Pancreas (tissue), 10 donors: ENCODE results near the gene HOXA3. TPM values are rescaled to one million over a fixed set of nuclear protein-coding genes. Genes with fewer than 3 reads are reported as not detected.

Experiments used
- ATAC-seq, 4 donors: fragments of 200-7000 bp; cut with Tn5 transposase; one replicate each; pipeline versions ENCODE4 v1.8.0 to v1.9.1; 2020; ENCODE audit warnings: mild to moderate bottlenecking in 4 of 4, moderate library complexity in 4 of 4
- DNase-seq, 6 donors: peaks; one replicate each; pipeline ENCODE4 v3.0.0-alpha.2; 2020
- FAIRE-seq: peaks from 2 replicates; lab custom pipeline; 2012; peaks lifted over from hg19 to GRCh38; lab: Jason Lieb, UNC
- H3K27ac ChIP-seq, 4 donors: fragments of 200-600 bp; sonication (generic); 1 replicate in 3 of 4; 2 replicates in 1 of 4; pipeline versions ENCODE4 v1.5.0 to v1.8.0; 2020
- H3K27me3 ChIP-seq, 4 donors: fragments of 200-600 bp; one replicate each; pipeline ENCODE4 v1.8.0; 2021
- H3K36me3 ChIP-seq, 3 donors: fragments of 200-600 bp; sonication (generic) in 1 of 3; one replicate each; pipeline versions ENCODE4 v1.5.0 to v1.8.0; 2020 to 2021
- H3K4me1 ChIP-seq, 3 donors: fragments of 200-600 bp; one replicate each; pipeline ENCODE4 v1.8.0; 2021
- H3K4me3 ChIP-seq, 4 donors: fragments of 200-600 bp; sonication (generic) in 2 of 4; one replicate each; pipeline versions ENCODE4 v1.5.0 to v1.8.0; 2020 to 2021
- H3K9me3 ChIP-seq, 4 donors: fragments of 200-600 bp; one replicate each; pipeline ENCODE4 v1.8.0; 2021
- CTCF ChIP-seq, 4 donors: fragments of 200-600 bp; sonication (generic) in 3 of 4; IDR thresholded peaks; one replicate each; pipeline versions ENCODE4 v1.5.0 to v1.8.0; 2021; ENCODE audit warnings: antibody characterized with exemption in 4 of 4
- WGBS, 2 donors: extraction: QIAGEN DNeasy Blood & Tissue Kit; methylation state at CpG; one replicate each; pipeline ENCODE4 v1.1.7; 2013; 5-methylcytosine and 5-hydroxymethylcytosine counted together
- intact Hi-C, 3 donors: fragments of 100-400 bp; cut with DNase I; formaldehyde crosslinking; loops; one replicate each; pipeline versions ENCODE4 v1.11.1 to v1.14.2; 2022
- polyA plus RNA-seq, 2 donors: library from polyadenylated mRNA; stranded (reverse); fragments of 200-250 nt; gene quantifications; one replicate each; pipeline ENCODE4 v1.2.3, GENCODE V29; 2013
- total RNA-seq, 6 donors: library from RNA; stranded (reverse); fragmentation: NEBNext Ultra II Directional in 4 of 6; extraction: Animal tissue kit (Norgen Biotek cat#: 25700) in 4 of 6; gene quantifications; one replicate each; pipeline versions ENCODE4 v1.2.1 to v1.2.4, GENCODE V29; 2021 to 2023
- donor health status: healthy with polysubstance abuse.
- donor health status: DM: no; HTN: no; CAD: no; lungs with moderate emphysema.
- donor health status: DM: no; HTN: no; CAD: no.
- donor health status: control.
- donor health status: control.
- donor health status: Bipolar disorder and iron deficiency.
- donor health status: DM: yes; HTN: yes; CAD: no.
- donor health status: DM: no; HTN: no; CAD: no.
- donor health status: DM: no; HTN: no; CAD: no.
- donor health status: DM: yes; HTN: yes; CAD: no.

HOXA3 gene
- total and polyA plus RNA-seq, 8 donors: 0.13 to 1.9 (median 0.43) TPM; not detected in 1

GRCh38 chr7:27141923-27142579 is 10.3 kb downstream of the HOXA3 start:
- no peaks in the 10 kb centered on the region for H3K9me3 ChIP-seq
- intact Hi-C loops: no loop called here
- TF ChIP-seq CTCF (IDR thresholded peaks at IDR 0.05): no peak
- peak overlapping the region in 2 of 4 donors; percentile 50 to 66 for H3K27ac ChIP-seq
- ATAC-seq: no peak
- FAIRE-seq: no peak
- H3K36me3 ChIP-seq: no peaks in the 10 kb centered on the region
- H3K4me1 ChIP-seq: peaks cover 0 to 4% (median 3%) of the 10 kb centered on the region in 3 donors
- H3K27me3 ChIP-seq: peaks cover 2 to 86% (median 28%) of the 10 kb centered on the region in 4 donors
- peak in 2 of 6 donors; percentile 50 to 62 for DNase-seq
- WGBS, 2 donors: 9 to 15% methylated on average over 30 of the region's 30 CpGs
- H3K4me3 ChIP-seq: peak overlapping the region in 3 of 4 donors; percentile 4 to 36 (median 25)

GRCh38 chr7:27141137-27141922 is 11.1 kb downstream of the HOXA3 start:
- H3K9me3 ChIP-seq: no peaks in the 10 kb centered on the region
- no peak for DNase-seq
- no peak for ATAC-seq
- peaks cover 2 to 84% (median 23%) of the 10 kb centered on the region in 4 donors for H3K27me3 ChIP-seq
- intact Hi-C loops: no loop called here
- H3K27ac ChIP-seq: no peak overlapping the region
- no peak for FAIRE-seq
- 23 to 29% methylated on average over 18 of the region's 18 CpGs for WGBS, 2 donors
- no peak overlapping the region for H3K4me3 ChIP-seq
- peaks cover 0 to 4% (median 3%) of the 10 kb centered on the region in 3 donors for H3K4me1 ChIP-seq
- H3K36me3 ChIP-seq: no peaks in the 10 kb centered on the region
- no peak for TF ChIP-seq CTCF (IDR thresholded peaks at IDR 0.05)

- no peak for FAIRE-seq
- no peak overlapping the region for H3K4me3 ChIP-seq
- no peak for DNase-seq
These were observed 12.1 kb downstream of the HOXA3 start for GRCh38 chr7:27140126-27140857.

More at GRCh38 chr7:27140126-27140857, 12.1 kb downstream of the HOXA3 start:
- 23 to 28% methylated on average over 15 of the region's 15 CpGs for WGBS, 2 donors
- peak overlapping the region in 1 of 4 donors; percentile 8 for H3K27ac ChIP-seq
- intact Hi-C loops: no loop called here
- peaks cover 2 to 78% (median 23%) of the 10 kb centered on the region in 4 donors for H3K27me3 ChIP-seq
- H3K4me1 ChIP-seq: peaks cover 0 to 4% (median 3%) of the 10 kb centered on the region in 3 donors
- TF ChIP-seq CTCF (IDR thresholded peaks at IDR 0.05): no peak
- H3K9me3 ChIP-seq: no peaks in the 10 kb centered on the region
- no peaks in the 10 kb centered on the region for H3K36me3 ChIP-seq
- ATAC-seq: no peak
